ENCODE data around the gene MUC20. TPM values are rescaled to one million over a fixed set of nuclear protein-coding genes. Genes with fewer than 3 reads are reported as not detected.
"Not testable (repeated sequence)": the region's sequence is repeated elsewhere in the genome, so short reads cannot be mapped to it uniquely, and the experiment has no call there.

Gene MUC20
- total RNA-seq, 1 experiment from 2014 or later = 1.6 TPM

GRCh38 chr3:195729476-195730251 lies 8.9 kb downstream of the MUC20 start:
- H3K79me2 ChIP-seq (ENCODE audit: low read length) = no peaks in the 10 kb centered on the region
- H2AFZ ChIP-seq (ENCODE audit: low read length) = no peak overlapping the region
- H3K4me1 ChIP-seq (ENCODE audit: low read length) = peaks cover 9% of the 10 kb centered on the region
- no peaks in the 10 kb centered on the region for H3K27me3 ChIP-seq (ENCODE audit: low read length)
- no peaks in the 10 kb centered on the region for H3K9me3 ChIP-seq (ENCODE audit: low read length)
- no peaks in the 10 kb centered on the region for H4K20me1 ChIP-seq (ENCODE audit: insufficient read depth, low read depth, low read length)
- H3K9ac ChIP-seq (ENCODE audit: low read length) = no peak overlapping the region
- no peak for DNase-seq
- H3K27ac ChIP-seq (ENCODE audit: low read length) = no peak overlapping the region
- no peaks in the 10 kb centered on the region for H3K9me2 ChIP-seq (replicated peaks; ENCODE audit: insufficient read depth, low read length)
- H3K4me3 ChIP-seq (ENCODE audit: low read length) = no peak overlapping the region
- H3K36me3 ChIP-seq (ENCODE audit: insufficient read depth, low read length) = no peaks in the 10 kb centered on the region
- H3K4me2 ChIP-seq (ENCODE audit: low read depth, low read length, poor library complexity, severe bottlenecking) = no peak overlapping the region

GRCh38 chr3:195731356-195731905 lies 10.7 kb downstream of the MUC20 start:
- Histone ChIP-seq H3K9me2 (replicated peaks; ENCODE audit: insufficient read depth, low read length) (no peaks in the 10 kb centered on the region), H4K20me1 (ENCODE audit: insufficient read depth, low read depth, low read length) (no peaks in the 10 kb centered on the region), H3K9me3 (ENCODE audit: low read length) (no peaks in the 10 kb centered on the region), H3K36me3 (ENCODE audit: insufficient read depth, low read length) (no peaks in the 10 kb centered on the region), H3K27ac (ENCODE audit: low read length) (no peak overlapping the region), H3K79me2 (ENCODE audit: low read length) (no peaks in the 10 kb centered on the region), H3K9ac (ENCODE audit: low read length) (no peak overlapping the region), H3K4me3 (ENCODE audit: low read length) (no peak overlapping the region), H2AFZ (ENCODE audit: low read length) (no peak overlapping the region), H3K27me3 (ENCODE audit: low read length) (no peaks in the 10 kb centered on the region), H3K4me2 (ENCODE audit: low read depth, low read length, poor library complexity, severe bottlenecking) (no peak overlapping the region), H3K4me1 (ENCODE audit: low read length) (peaks cover 9% of the 10 kb centered on the region)
- no peak for DNase-seq

- Histone ChIP-seq H3K27me3 (ENCODE audit: low read length) (no peaks in the 10 kb centered on the region), H3K4me3 (ENCODE audit: low read length) (no peak overlapping the region), H3K36me3 (ENCODE audit: insufficient read depth, low read length) (no peaks in the 10 kb centered on the region), H3K4me2 (ENCODE audit: low read depth, low read length, poor library complexity, severe bottlenecking) (no peak overlapping the region), H2AFZ (ENCODE audit: low read length) (no peak overlapping the region), H3K27ac (ENCODE audit: low read length) (no peak overlapping the region), H3K4me1 (ENCODE audit: low read length) (peaks cover 1% of the 10 kb centered on the region), H3K79me2 (ENCODE audit: low read length) (no peaks in the 10 kb centered on the region), H3K9ac (ENCODE audit: low read length) (no peak overlapping the region), H3K9me2 (replicated peaks; ENCODE audit: insufficient read depth, low read length) (no peaks in the 10 kb centered on the region), H4K20me1 (ENCODE audit: insufficient read depth, low read depth, low read length) (no peaks in the 10 kb centered on the region), H3K9me3 (ENCODE audit: low read length) (no peaks in the 10 kb centered on the region)
- no peak for DNase-seq
Measured at GRCh38 chr3:195732940-195733339, 12.2 kb downstream of the MUC20 start.

- Histone ChIP-seq H3K27me3 (ENCODE audit: low read length) (no peaks in the 10 kb centered on the region), H3K79me2 (ENCODE audit: low read length) (no peaks in the 10 kb centered on the region), H3K27ac (ENCODE audit: low read length) (no peak overlapping the region), H3K9ac (ENCODE audit: low read length) (no peak overlapping the region), H2AFZ (ENCODE audit: low read length) (no peak overlapping the region), H3K4me1 (ENCODE audit: low read length) (no peaks in the 10 kb centered on the region), H3K36me3 (ENCODE audit: insufficient read depth, low read length) (no peaks in the 10 kb centered on the region), H3K9me2 (replicated peaks; ENCODE audit: insufficient read depth, low read length) (no peaks in the 10 kb centered on the region), H3K9me3 (ENCODE audit: low read length) (no peaks in the 10 kb centered on the region), H4K20me1 (ENCODE audit: insufficient read depth, low read depth, low read length) (no peaks in the 10 kb centered on the region), H3K4me3 (ENCODE audit: low read length) (no peak overlapping the region), H3K4me2 (ENCODE audit: low read depth, low read length, poor library complexity, severe bottlenecking) (no peak overlapping the region)
- DNase-seq = no peak
Measured at GRCh38 chr3:195735036-195735695, 14.4 kb downstream of the MUC20 start.

- Histone ChIP-seq H3K4me3 (ENCODE audit: low read length) (no peak overlapping the region), H3K4me2 (ENCODE audit: low read depth, low read length, poor library complexity, severe bottlenecking) (no peak overlapping the region), H3K27me3 (ENCODE audit: low read length) (no peaks in the 10 kb centered on the region), H3K27ac (ENCODE audit: low read length) (no peak overlapping the region), H3K4me1 (ENCODE audit: low read length) (no peaks in the 10 kb centered on the region), H3K9me2 (replicated peaks; ENCODE audit: insufficient read depth, low read length) (no peaks in the 10 kb centered on the region), H3K36me3 (ENCODE audit: insufficient read depth, low read length) (no peaks in the 10 kb centered on the region), H2AFZ (ENCODE audit: low read length) (no peak overlapping the region), H3K9ac (ENCODE audit: low read length) (no peak overlapping the region), H3K9me3 (ENCODE audit: low read length) (no peaks in the 10 kb centered on the region), H4K20me1 (ENCODE audit: insufficient read depth, low read depth, low read length) (no peaks in the 10 kb centered on the region), H3K79me2 (ENCODE audit: low read length) (no peaks in the 10 kb centered on the region)
- DNase-seq = no peak
Measured at GRCh38 chr3:195736866-195737490, 16.2 kb downstream of the MUC20 start.

- not testable (repeated sequence) for H3K4me3 ChIP-seq (ENCODE audit: low read length); H3K9me2 ChIP-seq (replicated peaks; ENCODE audit: insufficient read depth, low read length); H2AFZ ChIP-seq (ENCODE audit: low read length); H3K4me2 ChIP-seq (ENCODE audit: low read depth, low read length, poor library complexity, severe bottlenecking); H3K9me3 ChIP-seq (ENCODE audit: low read length); H3K4me1 ChIP-seq (ENCODE audit: low read length); H3K36me3 ChIP-seq (ENCODE audit: insufficient read depth, low read length); H4K20me1 ChIP-seq (ENCODE audit: insufficient read depth, low read depth, low read length); H3K27me3 ChIP-seq (ENCODE audit: low read length); H3K9ac ChIP-seq (ENCODE audit: low read length); H3K27ac ChIP-seq (ENCODE audit: low read length); DNase-seq; H3K79me2 ChIP-seq (ENCODE audit: low read length)
Measured at GRCh38 chr3:195737782-195738181, 17.0 kb downstream of the MUC20 start.

GRCh38 chr3:195738274-195739044 lies 17.7 kb downstream of the MUC20 start:
- no peak for DNase-seq
- Histone ChIP-seq H3K9ac (ENCODE audit: low read length) (no peak overlapping the region), H2AFZ (ENCODE audit: low read length) (no peak overlapping the region), H3K4me2 (ENCODE audit: low read depth, low read length, poor library complexity, severe bottlenecking) (no peak overlapping the region), H3K9me2 (replicated peaks; ENCODE audit: insufficient read depth, low read length) (no peaks in the 10 kb centered on the region), H3K27me3 (ENCODE audit: low read length) (no peaks in the 10 kb centered on the region), H3K79me2 (ENCODE audit: low read length) (no peaks in the 10 kb centered on the region), H4K20me1 (ENCODE audit: insufficient read depth, low read depth, low read length) (no peaks in the 10 kb centered on the region), H3K4me1 (ENCODE audit: low read length) (no peaks in the 10 kb centered on the region), H3K9me3 (ENCODE audit: low read length) (no peaks in the 10 kb centered on the region), H3K27ac (ENCODE audit: low read length) (no peak overlapping the region), H3K36me3 (ENCODE audit: insufficient read depth, low read length) (no peaks in the 10 kb centered on the region), H3K4me3 (ENCODE audit: low read length) (no peak overlapping the region)

Data from Karpas-422 (cell line).